ENCODE data around the gene TMEM245.

The TMEM245 gene

DNA sequence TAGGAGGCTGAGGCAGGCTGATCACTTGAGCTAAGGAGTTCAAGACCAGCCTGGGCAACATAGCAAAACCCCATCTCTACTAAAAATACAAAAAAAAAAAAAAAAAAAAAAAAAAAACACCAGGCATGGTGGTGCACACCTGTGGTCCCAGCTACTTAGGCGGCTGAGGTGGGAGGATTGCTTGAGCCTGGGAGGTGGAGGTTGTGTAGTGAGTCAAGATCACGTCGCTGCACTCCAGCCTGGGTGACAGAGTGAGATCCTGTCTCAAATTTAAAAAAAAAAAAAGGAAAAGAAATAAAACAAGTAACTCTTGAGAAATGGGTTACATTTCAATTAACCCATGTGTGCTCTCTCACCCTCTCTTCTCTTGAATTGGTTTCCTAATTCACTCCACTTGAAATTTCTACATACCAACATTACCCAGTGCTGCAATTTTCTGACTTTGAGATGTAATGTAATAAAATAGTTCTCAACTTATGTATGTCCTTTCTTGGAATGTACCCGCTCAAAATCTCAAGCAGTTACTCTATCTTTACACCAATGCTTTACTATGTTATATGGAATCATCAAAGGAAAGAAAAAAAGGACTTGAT is 35.8 kb downstream of the TMEM245 start:
- no peak overlapping the region for H3K4me3 ChIP-seq
- TF ChIP-seq, protein P1, sequence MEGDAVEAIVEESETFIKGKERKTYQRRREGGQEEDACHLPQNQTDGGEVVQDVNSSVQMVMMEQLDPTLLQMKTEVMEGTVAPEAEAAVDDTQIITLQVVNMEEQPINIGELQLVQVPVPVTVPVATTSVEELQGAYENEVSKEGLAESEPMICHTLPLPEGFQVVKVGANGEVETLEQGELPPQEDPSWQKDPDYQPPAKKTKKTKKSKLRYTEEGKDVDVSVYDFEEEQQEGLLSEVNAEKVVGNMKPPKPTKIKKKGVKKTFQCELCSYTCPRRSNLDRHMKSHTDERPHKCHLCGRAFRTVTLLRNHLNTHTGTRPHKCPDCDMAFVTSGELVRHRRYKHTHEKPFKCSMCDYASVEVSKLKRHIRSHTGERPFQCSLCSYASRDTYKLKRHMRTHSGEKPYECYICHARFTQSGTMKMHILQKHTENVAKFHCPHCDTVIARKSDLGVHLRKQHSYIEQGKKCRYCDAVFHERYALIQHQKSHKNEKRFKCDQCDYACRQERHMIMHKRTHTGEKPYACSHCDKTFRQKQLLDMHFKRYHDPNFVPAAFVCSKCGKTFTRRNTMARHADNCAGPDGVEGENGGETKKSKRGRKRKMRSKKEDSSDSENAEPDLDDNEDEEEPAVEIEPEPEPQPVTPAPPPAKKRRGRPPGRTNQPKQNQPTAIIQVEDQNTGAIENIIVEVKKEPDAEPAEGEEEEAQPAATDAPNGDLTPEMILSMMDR (IDR thresholded peaks at IDR 0.05): no peak
- no peak for DNase-seq (ENCODE audit: low spot score)
- no peak overlapping the region for H3K27ac ChIP-seq

DNA sequence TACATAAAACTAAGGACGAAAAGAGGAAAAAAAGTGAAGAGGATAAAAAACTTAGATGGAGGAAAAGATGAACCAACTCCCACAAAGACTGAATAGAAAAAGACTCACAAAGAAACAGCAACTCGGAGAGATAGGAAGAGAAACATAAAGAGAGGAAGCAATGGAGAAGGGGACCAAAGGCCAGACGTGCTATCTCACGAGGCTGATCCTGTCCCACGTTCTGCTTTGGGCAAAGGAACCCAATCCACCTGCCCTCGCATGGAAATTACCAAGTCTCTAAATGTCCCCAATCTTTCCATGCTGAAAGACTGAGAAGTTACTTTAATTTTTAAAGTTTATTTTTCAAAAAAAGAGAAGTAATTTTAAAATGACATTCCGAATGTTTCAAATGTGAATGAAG is 36.6 kb downstream of the TMEM245 start:
- Histone ChIP-seq H3K4me3 (no peak overlapping the region), H3K27ac (no peak overlapping the region)
- DNase-seq (ENCODE audit: low spot score): no peak
- TF ChIP-seq, protein P1 (IDR thresholded peaks at IDR 0.05): no peak

DNA sequence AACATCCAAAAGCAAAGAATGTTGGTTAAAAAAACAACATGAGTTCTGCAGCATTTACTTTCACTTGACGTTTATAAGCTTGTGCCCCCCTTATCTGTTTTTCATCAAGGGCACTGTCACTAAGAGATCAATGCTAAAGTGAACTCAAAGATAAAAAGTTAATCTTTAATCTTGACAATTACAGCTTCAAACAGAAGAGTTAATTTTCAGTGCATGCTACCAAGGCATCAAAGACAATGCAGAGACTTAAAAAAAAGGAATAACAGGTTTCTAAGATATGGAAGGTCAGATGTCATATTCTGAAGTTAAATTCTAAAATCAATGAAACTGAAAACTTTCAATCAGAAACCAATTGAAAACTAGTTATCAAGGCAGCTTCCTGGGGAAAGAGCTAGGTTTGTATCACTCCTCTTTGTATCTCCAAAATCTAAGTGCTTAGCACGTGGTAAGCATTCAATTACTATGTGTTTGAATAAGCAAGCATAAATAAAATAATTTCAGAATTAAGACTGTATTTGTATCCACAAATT is 37.6 kb downstream of the TMEM245 start:
- DNase-seq (ENCODE audit: low spot score): no peak
- Histone ChIP-seq H3K27ac (no peak overlapping the region), H3K4me3 (no peak overlapping the region)
- TF ChIP-seq, protein P1 (IDR thresholded peaks at IDR 0.05): no peak

DNA sequence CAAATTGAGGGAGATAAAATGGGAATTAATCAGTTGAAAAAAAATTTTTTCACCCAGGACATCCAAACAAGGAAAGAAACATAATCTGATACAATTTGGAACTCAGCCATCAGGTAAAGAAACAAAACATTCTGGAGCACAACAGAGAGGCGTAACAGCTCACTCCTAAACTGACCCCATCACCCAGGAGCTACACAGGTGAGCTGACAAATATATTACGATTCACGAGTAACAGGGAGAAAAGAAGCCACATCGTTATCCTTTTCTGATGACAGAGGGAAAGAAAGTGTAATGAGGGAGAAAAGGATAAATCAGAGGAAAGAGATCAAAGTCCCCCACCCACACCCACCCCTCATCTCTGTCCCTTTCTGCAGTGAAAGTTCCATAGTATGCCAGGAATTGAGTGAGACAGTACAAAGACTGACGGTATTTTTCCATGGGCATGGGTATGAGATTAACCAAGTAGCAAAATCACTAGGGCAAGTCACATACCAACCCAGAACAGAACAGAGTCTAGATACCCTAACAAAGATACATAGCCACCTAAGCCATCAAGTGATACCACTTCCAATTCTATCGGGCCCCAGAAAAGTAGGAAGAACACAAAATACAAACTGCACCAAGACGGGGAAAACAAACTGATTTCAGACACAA is 45.4 kb downstream of the TMEM245 start:
- TF ChIP-seq, protein P1 (IDR thresholded peaks at IDR 0.05): no peak
- Histone ChIP-seq H3K4me3 (no peak overlapping the region), H3K27ac (no peak overlapping the region)
- no peak for DNase-seq (ENCODE audit: low spot score)

DNA sequence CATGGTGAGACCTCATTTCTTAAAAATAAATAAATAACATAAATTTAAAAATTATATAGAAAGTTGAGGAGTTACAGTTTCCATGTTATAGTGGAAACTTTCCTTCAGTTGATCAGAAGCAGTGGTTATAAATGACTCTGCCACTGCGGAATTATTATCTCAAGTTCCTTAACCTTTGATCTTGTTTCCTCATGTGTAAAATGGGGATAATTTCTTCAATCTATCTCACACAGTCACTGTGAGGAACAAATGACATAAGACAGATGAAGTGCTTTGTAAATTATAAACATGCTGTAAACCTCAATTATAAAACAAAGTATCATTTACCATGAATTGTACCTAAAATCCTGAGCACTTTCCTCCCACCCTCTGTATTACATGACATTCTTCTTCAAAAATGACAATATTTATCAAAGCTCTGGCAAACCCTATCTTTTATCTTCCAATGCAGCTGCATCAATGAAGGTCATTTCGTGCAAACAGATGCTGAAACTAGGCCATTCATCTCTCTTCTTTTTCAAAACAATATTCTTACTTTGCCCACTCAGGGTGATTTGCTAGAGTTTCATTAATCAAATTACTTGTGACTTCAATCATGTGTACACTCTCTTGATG is 46.8 kb downstream of the TMEM245 start:
- no peak for DNase-seq (ENCODE audit: low spot score)
- TF ChIP-seq, protein P1 (IDR thresholded peaks at IDR 0.05): no peak
- Histone ChIP-seq H3K4me3 (no peak overlapping the region), H3K27ac (no peak overlapping the region)

DNA sequence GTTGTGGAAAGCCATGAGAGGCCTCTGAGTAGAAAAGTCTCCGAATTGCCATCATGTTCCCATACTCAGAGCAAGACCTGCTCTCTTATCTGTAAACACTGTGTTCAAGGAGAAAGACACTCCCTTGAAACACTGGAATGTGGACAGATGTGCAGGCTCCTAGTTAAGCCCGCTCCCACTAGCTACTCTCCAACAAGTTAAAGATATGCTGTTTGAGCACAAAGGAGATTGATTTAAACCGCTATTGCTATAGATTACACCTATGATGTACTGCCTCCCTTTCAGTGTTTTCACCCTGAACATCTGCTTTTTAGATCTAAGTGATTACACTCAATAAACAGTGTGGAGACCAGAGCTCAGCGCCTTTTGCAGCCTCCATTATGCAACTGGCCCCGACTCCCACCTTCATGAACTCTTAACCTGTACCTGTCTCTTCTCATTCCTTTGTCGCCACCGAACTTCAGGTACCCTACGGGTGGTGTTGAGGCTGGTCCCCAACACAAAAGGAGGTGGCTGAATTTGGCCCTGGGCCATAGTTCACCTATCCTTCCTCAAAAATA is 47.5 kb downstream of the TMEM245 start:
- Histone ChIP-seq H3K4me3 (no peak overlapping the region), H3K27ac (no peak overlapping the region)
- TF ChIP-seq, protein P1 (IDR thresholded peaks at IDR 0.05): no peak
- DNase-seq (ENCODE audit: low spot score): no peak
